HCT116 (cell line): Measurements from ENCODE around the gene SYDE2. TPM values are rescaled to one million over a fixed set of nuclear protein-coding genes. Genes with fewer than 3 reads are reported as not detected.

Experiments
- ATAC-seq: fragments of 200-7000 bp; cut with Tn5 transposase; 2 replicates; pipeline ENCODE4 v1.9.1; 2020; ENCODE audit warnings: mild to moderate bottlenecking, moderate library complexity
- BruUV-seq: library from RNA; stranded (reverse); fragments of 400-500 nt; replicated peaks from 2 replicates; lab custom pipeline; 2021; lab: Mats Ljungman, UMichigan
- CTCF ChIA-PET: fragments of 300-600 bp; sonication (Branson Sonifier 250); formaldehyde crosslinking; loops from one replicate; lab custom pipeline; 2021; ENCODE audit warnings: antibody characterized with exemption; lab: Charles Lee
- POLR2A ChIA-PET: fragments of 300-600, 350-600 bp; sonication (Branson Sonifier 250); formaldehyde crosslinking; loops from one replicate; lab custom pipeline; 2021; ENCODE audit warnings: antibody characterized with exemption; lab: Charles Lee
- RAD21 ChIA-PET, 2 experiments: fragments of 300-600 bp; sonication (Branson Sonifier 250); formaldehyde crosslinking; loops; one replicate each; lab custom pipeline; 2023; ENCODE audit warnings: low total read pairs in 2 of 2; ENCODE audit not compliant: uncharacterized antibody in 2 of 2, unreplicated experiment in 2 of 2, low non-redundant PET in 1 of 2; lab: Charles Lee
- DNase-seq: peaks from one replicate; pipeline ENCODE4 v3.0.0-alpha.2; 2010; ENCODE audit warnings: low read depth, low spot score
- H2AFZ ChIP-seq: fragments of 200-600 bp; shearing (Covaris generic), sonication (generic); 2 replicates; pipeline ENCODE4 v1.6.1; 2017; ENCODE audit warnings: low read depth, mixed run types, mixed read lengths, antibody characterized with exemption, low read length; ENCODE audit not compliant: poor library complexity, severe bottlenecking
- H3K27ac ChIP-seq: 2 replicates; pipeline ENCODE4 v1.5.1; 2012; ENCODE audit warnings: low read depth, low read length
- H3K27me3 ChIP-seq: fragments of 200-600 bp; sonication (generic); 2 replicates; pipeline ENCODE4 v1.6.1; 2016; ENCODE audit warnings: mixed run types, low read length, mixed read lengths; ENCODE audit not compliant: insufficient read depth
- H3K36me3 ChIP-seq, 2 experiments: fragments of 200-500 bp in 1 of 2; fragments of 200-600 bp in 1 of 2; sonication (Bioruptor generic) in 1 of 2; sonication (generic) in 1 of 2; 2 replicates each; pipeline versions ENCODE4 v1.5.1 to v1.6.1; 2014 to 2016; ENCODE audit warnings: low read length in 2 of 2, inconsistent platforms in 1 of 2, mixed read lengths in 1 of 2, mixed run types in 1 of 2; ENCODE audit not compliant: insufficient read depth in 2 of 2, control insufficient read depth in 1 of 2
- H3K4me1 ChIP-seq, 2 experiments: fragments of 200-600 bp in 1 of 2; sonication (generic) in 1 of 2; 2 replicates each; pipeline versions ENCODE4 v1.5.1 to v1.6.1; 2012 to 2017; ENCODE audit warnings: low read length in 2 of 2, inconsistent platforms in 1 of 2, mild to moderate bottlenecking in 1 of 2, mixed read lengths in 1 of 2, mixed run types in 1 of 2, moderate library complexity in 1 of 2; ENCODE audit not compliant: insufficient read depth in 2 of 2, control insufficient read depth in 1 of 2
- H3K4me2 ChIP-seq: fragments of 200-600 bp; sonication (generic); 2 replicates; pipeline ENCODE4 v1.6.1; 2017; ENCODE audit warnings: mixed run types, low read length, mixed read lengths
- H3K4me3 ChIP-seq, 2 experiments: fragments of 200-600 bp in 1 of 2; sonication (generic) in 1 of 2; replicated peaks in 1 of 2; 2 replicates each; pipeline ENCODE4 v1.5.1; 2011 to 2016; ENCODE audit warnings: low read length in 2 of 2, control low read depth in 1 of 2, low read depth in 1 of 2, mild to moderate bottlenecking in 1 of 2, mixed read lengths in 1 of 2, mixed run types in 1 of 2
- H3K79me2 ChIP-seq: fragments of 200-600 bp; sonication (generic); 2 replicates; pipeline ENCODE4 v1.6.1; 2017; ENCODE audit warnings: mild to moderate bottlenecking, mixed run types, low read length, moderate library complexity, mixed read lengths; ENCODE audit not compliant: insufficient read depth
- H3K9ac ChIP-seq: fragments of 200-600 bp; sonication (generic); 2 replicates; pipeline ENCODE4 v1.6.1; 2016; ENCODE audit warnings: low read length, mixed read lengths
- H3K9me2 ChIP-seq: fragments of 200-600 bp; sonication (generic), shearing (Covaris generic); 2 replicates; pipeline ENCODE4 v1.6.1; 2017; ENCODE audit warnings: mixed run types, mild to moderate bottlenecking, moderate library complexity; ENCODE audit not compliant: insufficient read depth
- H3K9me3 ChIP-seq, 2 experiments: fragments of 200-500 bp in 1 of 2; fragments of 200-600 bp in 1 of 2; sonication (Bioruptor generic) in 1 of 2; sonication (generic) in 1 of 2; 2 replicates each; pipeline ENCODE4 v1.6.1; 2014 to 2017; ENCODE audit warnings: low read length in 2 of 2, mixed read lengths in 2 of 2, inconsistent platforms in 1 of 2, low read depth in 1 of 2, mild to moderate bottlenecking in 1 of 2, mixed run types in 1 of 2, moderate library complexity in 1 of 2; ENCODE audit not compliant: control insufficient read depth in 1 of 2, insufficient read depth in 1 of 2
- H4K20me1 ChIP-seq: fragments of 200-600 bp; sonication (generic), shearing (Covaris generic); 2 replicates; pipeline ENCODE4 v1.6.1; 2017; ENCODE audit warnings: mixed run types, mild to moderate bottlenecking, moderate library complexity; ENCODE audit not compliant: insufficient read depth
- CBX3 ChIP-seq: IDR thresholded peaks from 2 replicates; pipeline ENCODE4 v1.6.1; 2012; ENCODE audit warnings: low read depth
- ELF1 ChIP-seq: IDR thresholded peaks from 2 replicates; pipeline ENCODE4 v1.6.1; 2012; ENCODE audit warnings: low read depth, borderline replicate concordance
- EZH2 ChIP-seq: fragments of 200-600 bp; sonication (generic); IDR thresholded peaks from 2 replicates; pipeline ENCODE4 v1.6.1; 2017; ENCODE audit warnings: antibody characterized with exemption, mixed run types
- EZH2phosphoT487 ChIP-seq: fragments of 200-600 bp; IDR thresholded peaks from 2 replicates; pipeline ENCODE4 v1.6.1; 2018; ENCODE audit warnings: antibody characterized with exemption, borderline replicate concordance
- FOSL1 ChIP-seq: IDR thresholded peaks from 2 replicates; pipeline ENCODE4 v1.6.1; 2012; ENCODE audit warnings: low read depth
- POLR2A ChIP-seq: IDR thresholded peaks from 2 replicates; pipeline ENCODE4 v1.7.0; 2011; ENCODE audit warnings: borderline replicate concordance; ENCODE audit not compliant: insufficient read depth, insufficient read length; ENCODE audit errors: extremely low read depth
- POLR2AphosphoS5 ChIP-seq: IDR thresholded peaks from 2 replicates; pipeline ENCODE4 v1.6.1; 2011; ENCODE audit warnings: mild to moderate bottlenecking, low read depth, low read length, moderate library complexity
- SIN3A ChIP-seq: IDR thresholded peaks from 2 replicates; pipeline ENCODE4 v1.6.1; 2012; ENCODE audit warnings: low read depth
- SP1 ChIP-seq: IDR thresholded peaks from 2 replicates; pipeline ENCODE4 v1.6.1; 2012; ENCODE audit warnings: low read depth
- SRF ChIP-seq: IDR thresholded peaks from 2 replicates; pipeline ENCODE4 v1.6.1; 2012; ENCODE audit warnings: low read depth
- YY1 ChIP-seq: IDR thresholded peaks from 2 replicates; pipeline ENCODE4 v1.6.1; 2011; ENCODE audit warnings: low read length, low read depth, moderate library complexity, mild to moderate bottlenecking; ENCODE audit not compliant: insufficient replicate concordance; ENCODE audit errors: extremely low read depth
- ZBTB33 ChIP-seq: IDR thresholded peaks from 2 replicates; pipeline ENCODE4 v1.6.1; 2011; ENCODE audit warnings: mild to moderate bottlenecking, low read length, moderate library complexity; ENCODE audit not compliant: insufficient replicate concordance; ENCODE audit errors: extremely low read depth
- ZFX ChIP-seq: fragments of 450-650 bp; IDR thresholded peaks from 2 replicates; pipeline ENCODE4 v1.6.1; 2017
- intact Hi-C: fragments of 100-400 bp; cut with micrococcal nuclease; formaldehyde crosslinking; loops from 2 replicates; pipeline ENCODE4 v1.10.0; 2022
- total RNA-seq: library from RNA; stranded (reverse); gene quantifications from one replicate; pipeline ENCODE4 v1.2.1, GENCODE V29; 2021; ENCODE audit not compliant: unreplicated experiment
- TF ChIP-seq, protein P1 (sequence below), 3 experiments: fragments of 200-600 bp in 1 of 3; sonication (generic) in 1 of 3; IDR thresholded peaks in 2 of 3; conservative IDR thresholded peaks in 1 of 3; 2 replicates each; pipeline ENCODE4 v1.5.1; 2012 to 2017; ENCODE audit warnings: low read depth in 2 of 3, low read length in 2 of 3, antibody characterized with exemption in 1 of 3, borderline replicate concordance in 1 of 3, control low read depth in 1 of 3, mild to moderate bottlenecking in 1 of 3, mixed read lengths in 1 of 3, mixed run types in 1 of 3, moderate library complexity in 1 of 3; ENCODE audit not compliant: insufficient read depth in 1 of 3

SYDE2 gene
- total RNA-seq, 1 experiment from 2014 or later = 5.3 TPM

DNA sequence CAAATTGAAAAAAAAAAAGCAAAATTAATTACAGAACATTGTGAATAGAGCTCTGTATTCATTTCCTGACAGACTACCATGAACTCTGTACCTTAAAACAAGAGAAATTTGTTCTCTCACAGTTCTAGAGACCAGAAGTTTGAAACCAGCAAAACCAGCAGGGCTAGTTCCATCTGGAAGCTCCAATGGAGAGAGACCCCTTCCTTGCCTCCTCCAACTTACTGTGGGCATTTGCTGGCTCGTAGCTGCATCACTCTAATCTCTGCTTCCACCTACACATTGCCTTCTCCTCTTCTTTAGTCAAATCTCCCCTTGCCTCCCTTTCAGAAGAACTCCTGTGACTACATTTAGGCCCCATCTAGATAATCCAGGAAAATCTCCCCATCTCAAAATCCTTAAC lies 56.5 kb downstream of the SYDE2 start:
- DNase-seq = no peak
- no peak for TF ChIP-seq POLR2AphosphoS5
- RAD21 ChIA-PET = no interaction called here
- Histone ChIP-seq H3K9me3 (no peaks in the 10 kb centered on the region), H3K79me2 (no peaks in the 10 kb centered on the region), H4K20me1 (no peaks in the 10 kb centered on the region), H3K27me3 (no peaks in the 10 kb centered on the region), H3K9ac (no peak overlapping the region), H3K36me3 (no peaks in the 10 kb centered on the region), H3K4me1 (no peaks in the 10 kb centered on the region), H3K4me3 (no peak overlapping the region), H3K27ac (no peak overlapping the region), H2AFZ (no peak overlapping the region), H3K9me2 (no peaks in the 10 kb centered on the region; the same call in 1 of the 2 replicates), H3K4me2 (no peak overlapping the region)
- ATAC-seq = no peak
- POLR2A ChIA-PET = no interaction called here
- CTCF ChIA-PET = no interaction called here
- intact Hi-C loops = no loop called here
- BruUV-seq = no TSS peak

GRCh38 chr1:85142753-85143152 lies 58.1 kb downstream of the SYDE2 start:
- intact Hi-C loops = no loop called here
- CTCF ChIA-PET = no interaction called here
- no peak overlapping the region for H3K9ac ChIP-seq
- BruUV-seq = no TSS peak
- ATAC-seq = no peak
- H3K9me2 ChIP-seq = no peaks in the 10 kb centered on the region; the same call in 1 of the 2 replicates
- no peaks in the 10 kb centered on the region for H3K4me1 ChIP-seq
- H3K4me2 ChIP-seq = no peak overlapping the region
- POLR2A ChIA-PET = no interaction called here
- H3K36me3 ChIP-seq = no peaks in the 10 kb centered on the region
- no peaks in the 10 kb centered on the region for H4K20me1 ChIP-seq
- RAD21 ChIA-PET = no interaction called here
- H3K27me3 ChIP-seq = no peaks in the 10 kb centered on the region
- TF ChIP-seq SIN3A = no peak
- TF ChIP-seq SRF = no peak
- TF ChIP-seq EZH2 = no peak
- TF ChIP-seq CBX3 = no peak
- no peak for TF ChIP-seq ZFX
- no peak for TF ChIP-seq SP1
- TF ChIP-seq EZH2phosphoT487 = no peak
- TF ChIP-seq ELF1 = no peak
- no peak for TF ChIP-seq ZBTB33
- TF ChIP-seq, protein P1, sequence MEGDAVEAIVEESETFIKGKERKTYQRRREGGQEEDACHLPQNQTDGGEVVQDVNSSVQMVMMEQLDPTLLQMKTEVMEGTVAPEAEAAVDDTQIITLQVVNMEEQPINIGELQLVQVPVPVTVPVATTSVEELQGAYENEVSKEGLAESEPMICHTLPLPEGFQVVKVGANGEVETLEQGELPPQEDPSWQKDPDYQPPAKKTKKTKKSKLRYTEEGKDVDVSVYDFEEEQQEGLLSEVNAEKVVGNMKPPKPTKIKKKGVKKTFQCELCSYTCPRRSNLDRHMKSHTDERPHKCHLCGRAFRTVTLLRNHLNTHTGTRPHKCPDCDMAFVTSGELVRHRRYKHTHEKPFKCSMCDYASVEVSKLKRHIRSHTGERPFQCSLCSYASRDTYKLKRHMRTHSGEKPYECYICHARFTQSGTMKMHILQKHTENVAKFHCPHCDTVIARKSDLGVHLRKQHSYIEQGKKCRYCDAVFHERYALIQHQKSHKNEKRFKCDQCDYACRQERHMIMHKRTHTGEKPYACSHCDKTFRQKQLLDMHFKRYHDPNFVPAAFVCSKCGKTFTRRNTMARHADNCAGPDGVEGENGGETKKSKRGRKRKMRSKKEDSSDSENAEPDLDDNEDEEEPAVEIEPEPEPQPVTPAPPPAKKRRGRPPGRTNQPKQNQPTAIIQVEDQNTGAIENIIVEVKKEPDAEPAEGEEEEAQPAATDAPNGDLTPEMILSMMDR (IDR thresholded peaks at IDR 0.05 in 2 of 3, conservative IDR thresholded peaks at IDR 0.05 in 1 of 3; ENCODE audit: borderline replicate concordance in 1 of 3, insufficient read depth in 1 of 3, low read depth in 2 of 3, low read length in 2 of 3) = no peak
- no peak for TF ChIP-seq POLR2A
- no peak for TF ChIP-seq YY1
- TF ChIP-seq FOSL1 = no peak
- TF ChIP-seq, all 23 proteins: peak for 0
- Histone ChIP-seq H2AFZ (no peak overlapping the region), H3K4me3 (no peak overlapping the region), H3K79me2 (no peaks in the 10 kb centered on the region), H3K9me3 (no peaks in the 10 kb centered on the region), H3K27ac (no peak overlapping the region)
- no peak for DNase-seq
